Trophoblast cell (in vitro differentiated cells and primary cell): ENCODE measurements around the gene GARNL3.
A peak's percentile ranks its signal among the peaks of the same experiment; 100 is the strongest.

Experiments used
- DNase-seq, 2 donors: peaks; one replicate each; pipeline ENCODE4 v3.0.0-alpha.2; 2016
- H2AFZ ChIP-seq: 2 replicates; pipeline ENCODE4 v1.6.1; 2013; ENCODE audit warnings: low read length, moderate library complexity, mild to moderate bottlenecking; ENCODE audit not compliant: insufficient read depth, poor library complexity
- H2AK5ac ChIP-seq: 2 replicates; pipeline ENCODE4 v1.6.1; 2013; ENCODE audit warnings: mild to moderate bottlenecking, low read length
- H2BK120ac ChIP-seq: 2 replicates; pipeline ENCODE4 v1.6.1; 2013; ENCODE audit warnings: low read length, mild to moderate bottlenecking, moderate library complexity; ENCODE audit not compliant: insufficient read depth, poor library complexity
- H2BK12ac ChIP-seq: 2 replicates; pipeline ENCODE4 v1.6.1; 2013; ENCODE audit warnings: mild to moderate bottlenecking, low read length, moderate library complexity
- H2BK5ac ChIP-seq: 2 replicates; pipeline ENCODE4 v1.6.1; 2013; ENCODE audit warnings: low read length, low read depth, moderate library complexity, mild to moderate bottlenecking; ENCODE audit not compliant: poor library complexity
- H3K14ac ChIP-seq: 2 replicates; pipeline ENCODE4 v1.6.1; 2013; ENCODE audit warnings: mild to moderate bottlenecking, low read length
- H3K18ac ChIP-seq: 2 replicates; pipeline ENCODE4 v1.6.1; 2013; ENCODE audit warnings: mild to moderate bottlenecking, low read length
- H3K23ac ChIP-seq: 2 replicates; pipeline ENCODE4 v1.6.1; 2013; ENCODE audit warnings: low read length
- H3K27ac ChIP-seq: 2 replicates; pipeline ENCODE4 v1.5.1; 2013; ENCODE audit warnings: low read depth, mild to moderate bottlenecking, inconsistent platforms, low read length, moderate library complexity
- H3K27me3 ChIP-seq: 2 replicates; pipeline ENCODE4 v1.6.1; 2013; ENCODE audit warnings: inconsistent platforms, mild to moderate bottlenecking, low read length, moderate library complexity; ENCODE audit not compliant: insufficient read depth
- H3K36me3 ChIP-seq, 2 experiments: 1 replicate in 1 of 2; 2 replicates in 1 of 2; pipeline ENCODE4 v1.6.1; 2013; ENCODE audit warnings: low read length in 2 of 2, mild to moderate bottlenecking in 2 of 2, moderate library complexity in 1 of 2; ENCODE audit not compliant: insufficient read depth in 2 of 2, control insufficient read depth in 1 of 2
- H3K4ac ChIP-seq: 2 replicates; pipeline ENCODE4 v1.6.1; 2013; ENCODE audit warnings: low read depth, mild to moderate bottlenecking, low read length, moderate library complexity
- H3K4me1 ChIP-seq, 2 experiments: 1 replicate in 1 of 2; 2 replicates in 1 of 2; pipeline ENCODE4 v1.6.1; 2013; ENCODE audit warnings: low read length in 2 of 2, mild to moderate bottlenecking in 2 of 2, moderate library complexity in 1 of 2; ENCODE audit not compliant: insufficient read depth in 2 of 2, control insufficient read depth in 1 of 2
- H3K4me2 ChIP-seq: 2 replicates; pipeline ENCODE4 v1.6.1; 2013; ENCODE audit warnings: inconsistent platforms, mild to moderate bottlenecking, low read length, moderate library complexity
- H3K4me3 ChIP-seq: 2 replicates; pipeline ENCODE4 v1.5.1; 2013; ENCODE audit warnings: mild to moderate bottlenecking, low read depth, low read length, inconsistent platforms
- H3K79me1 ChIP-seq: one replicate; pipeline ENCODE4 v1.6.1; 2013; ENCODE audit warnings: low read length
- H3K79me2 ChIP-seq: 2 replicates; pipeline ENCODE4 v1.6.1; 2013; ENCODE audit warnings: low read length, mild to moderate bottlenecking; ENCODE audit not compliant: control insufficient read depth, insufficient read depth, poor library complexity
- H3K9ac ChIP-seq: 2 replicates; pipeline ENCODE4 v1.6.1; 2013; ENCODE audit warnings: mild to moderate bottlenecking, low read length
- H3K9me3 ChIP-seq: 2 replicates; pipeline ENCODE4 v1.6.1; 2013; ENCODE audit warnings: low read depth, mild to moderate bottlenecking, control low read depth, inconsistent platforms, low read length; ENCODE audit not compliant: insufficient read depth
- H4K12ac ChIP-seq: 2 replicates; pipeline ENCODE4 v1.6.1; 2013; ENCODE audit warnings: low read depth, mild to moderate bottlenecking, low read length, moderate library complexity
- H4K8ac ChIP-seq: 2 replicates; pipeline ENCODE4 v1.6.1; 2013; ENCODE audit warnings: low read depth, mild to moderate bottlenecking, low read length, moderate library complexity
- H4K91ac ChIP-seq: one replicate; pipeline ENCODE4 v1.6.1; 2013; ENCODE audit warnings: low read depth, mild to moderate bottlenecking, low read length, moderate library complexity
- WGBS: extraction: QIAGEN DNeasy Blood & Tissue Kit; methylation state at CpG from one replicate; pipeline ENCODE4 v1.1.7; 2013; ENCODE audit warnings: missing lambda C conversion rate; ENCODE audit not compliant: insufficient read length, insufficient coverage; ENCODE audit errors: extremely low coverage; 5-methylcytosine and 5-hydroxymethylcytosine counted together

GARNL3 gene

GRCh38 chr9:127279717-127280285 lies 15.2 kb downstream of the GARNL3 start:
- Histone ChIP-seq H3K23ac (no peak overlapping the region), H3K27me3 (no peaks in the 10 kb centered on the region), H3K79me1 (peaks cover 3% of the 10 kb centered on the region), H3K4me1 (no peaks in the 10 kb centered on the region), H2BK12ac (no peak overlapping the region), H2BK5ac (no peak overlapping the region), H3K79me2 (no peaks in the 10 kb centered on the region), H2AFZ (no peak overlapping the region), H3K9me3 (no peaks in the 10 kb centered on the region), H3K4me2 (no peak overlapping the region), H3K36me3 (no peaks in the 10 kb centered on the region), H4K8ac (no peak overlapping the region), H2BK120ac (no peak overlapping the region), H3K14ac (no peak overlapping the region), H4K12ac (no peak overlapping the region), H3K27ac (no peak overlapping the region), H3K9ac (no peak overlapping the region), H3K4me3 (no peak overlapping the region), H3K18ac (no peak overlapping the region), H2AK5ac (no peak overlapping the region), H3K4ac (no peak overlapping the region), H4K91ac (no peak overlapping the region)
- no CpG with 5 or more reads among the region's 3 CpGs for WGBS
- DNase-seq = no peak

- Histone ChIP-seq H3K9ac (no peak overlapping the region), H3K4me1 (no peaks in the 10 kb centered on the region), H3K14ac (no peak overlapping the region), H3K23ac (no peak overlapping the region), H4K8ac (no peak overlapping the region), H3K9me3 (no peaks in the 10 kb centered on the region), H3K36me3 (no peaks in the 10 kb centered on the region), H3K27me3 (no peaks in the 10 kb centered on the region), H2AK5ac (no peak overlapping the region), H4K12ac (no peak overlapping the region), H2BK12ac (peak overlapping the region; percentile 47), H3K4me2 (no peak overlapping the region), H2BK120ac (no peak overlapping the region), H2AFZ (no peak overlapping the region), H3K79me1 (peaks cover 3% of the 10 kb centered on the region), H3K4me3 (no peak overlapping the region), H3K4ac (no peak overlapping the region), H2BK5ac (no peak overlapping the region), H3K18ac (no peak overlapping the region), H4K91ac (no peak overlapping the region), H3K27ac (no peak overlapping the region), H3K79me2 (no peaks in the 10 kb centered on the region)
- DNase-seq = no peak
- no CpG with 5 or more reads among the region's 8 CpGs for WGBS
Observed at GRCh38 chr9:127280880-127281660, 16.5 kb downstream of the GARNL3 start.

- H3K79me1 ChIP-seq = peaks cover 3% of the 10 kb centered on the region
- no peaks in the 10 kb centered on the region for H3K4me1 ChIP-seq
- no peak overlapping the region for H2AK5ac ChIP-seq
- H2BK12ac ChIP-seq = no peak overlapping the region
- no peak overlapping the region for H2BK120ac ChIP-seq
- H2BK5ac ChIP-seq = no peak overlapping the region
- no peak overlapping the region for H3K14ac ChIP-seq
- no peak overlapping the region for H3K4me2 ChIP-seq
- no peak overlapping the region for H3K18ac ChIP-seq
- no peak overlapping the region for H4K8ac ChIP-seq
- H3K4ac ChIP-seq = no peak overlapping the region
- no peak overlapping the region for H3K27ac ChIP-seq
- DNase-seq = no peak
- H3K27me3 ChIP-seq = no peaks in the 10 kb centered on the region
- H4K12ac ChIP-seq = no peak overlapping the region
- H3K79me2 ChIP-seq = no peaks in the 10 kb centered on the region
- H3K9me3 ChIP-seq = no peaks in the 10 kb centered on the region
- H3K36me3 ChIP-seq = no peaks in the 10 kb centered on the region
- no peak overlapping the region for H2AFZ ChIP-seq
- H3K4me3 ChIP-seq = no peak overlapping the region
- no peak overlapping the region for H3K9ac ChIP-seq
- H3K23ac ChIP-seq = no peak overlapping the region
- H4K91ac ChIP-seq = no peak overlapping the region
Observed at GRCh38 chr9:127281891-127282290, 17.3 kb downstream of the GARNL3 start.

- Histone ChIP-seq H3K18ac (no peak overlapping the region), H3K79me2 (no peaks in the 10 kb centered on the region), H4K91ac (no peak overlapping the region), H3K23ac (no peak overlapping the region), H3K4ac (no peak overlapping the region), H3K4me3 (no peak overlapping the region), H2AK5ac (no peak overlapping the region), H2BK5ac (no peak overlapping the region), H4K12ac (no peak overlapping the region), H3K27me3 (no peaks in the 10 kb centered on the region), H2BK120ac (no peak overlapping the region), H3K27ac (no peak overlapping the region), H3K79me1 (peaks cover 3% of the 10 kb centered on the region), H3K4me1 (no peaks in the 10 kb centered on the region), H2AFZ (no peak overlapping the region), H3K9ac (no peak overlapping the region), H3K36me3 (no peaks in the 10 kb centered on the region), H2BK12ac (no peak overlapping the region), H3K14ac (no peak overlapping the region), H3K4me2 (no peak overlapping the region), H3K9me3 (no peaks in the 10 kb centered on the region), H4K8ac (no peak overlapping the region)
- no peak for DNase-seq
Observed at GRCh38 chr9:127282611-127283010, 18.0 kb downstream of the GARNL3 start.
